DOHH2 (cell line): ENCODE data around the gene EPB42.

Experiments
- EZH2phosphoT487 ChIP-seq: fragments of 200-600 bp; sonication (generic); IDR thresholded peaks from 2 replicates; pipeline ENCODE4 v1.6.1; 2017; ENCODE audit warnings: borderline replicate concordance, mild to moderate bottlenecking, antibody characterized with exemption, low read length, moderate library complexity, mixed read lengths
- TF ChIP-seq, protein P1 (sequence below): fragments of 200-600 bp; sonication (generic); IDR thresholded peaks from one replicate; pipeline ENCODE4 v1.5.1; 2014; ENCODE audit warnings: antibody characterized with exemption, mild to moderate bottlenecking, low read depth, low read length; ENCODE audit not compliant: poor library complexity, severe bottlenecking

DNA sequence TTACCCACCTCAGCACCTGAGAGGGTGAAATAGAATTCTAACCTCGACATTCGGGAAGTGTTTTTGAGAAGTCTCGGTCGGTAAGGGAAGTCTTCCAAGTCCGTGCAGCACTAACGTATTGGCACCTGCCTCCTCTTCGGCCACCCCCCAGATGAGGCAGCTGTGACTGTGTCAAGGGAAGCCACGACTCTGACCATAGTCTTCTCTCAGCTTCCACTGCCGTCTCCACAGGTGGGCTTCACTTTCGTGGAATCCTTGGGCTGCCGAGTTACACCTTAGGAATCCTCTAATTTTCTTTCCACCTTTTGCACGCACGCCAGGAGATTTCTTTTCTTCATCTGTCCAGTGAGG, 34.8 kb downstream of the EPB42 start:
- TF ChIP-seq, protein P1, sequence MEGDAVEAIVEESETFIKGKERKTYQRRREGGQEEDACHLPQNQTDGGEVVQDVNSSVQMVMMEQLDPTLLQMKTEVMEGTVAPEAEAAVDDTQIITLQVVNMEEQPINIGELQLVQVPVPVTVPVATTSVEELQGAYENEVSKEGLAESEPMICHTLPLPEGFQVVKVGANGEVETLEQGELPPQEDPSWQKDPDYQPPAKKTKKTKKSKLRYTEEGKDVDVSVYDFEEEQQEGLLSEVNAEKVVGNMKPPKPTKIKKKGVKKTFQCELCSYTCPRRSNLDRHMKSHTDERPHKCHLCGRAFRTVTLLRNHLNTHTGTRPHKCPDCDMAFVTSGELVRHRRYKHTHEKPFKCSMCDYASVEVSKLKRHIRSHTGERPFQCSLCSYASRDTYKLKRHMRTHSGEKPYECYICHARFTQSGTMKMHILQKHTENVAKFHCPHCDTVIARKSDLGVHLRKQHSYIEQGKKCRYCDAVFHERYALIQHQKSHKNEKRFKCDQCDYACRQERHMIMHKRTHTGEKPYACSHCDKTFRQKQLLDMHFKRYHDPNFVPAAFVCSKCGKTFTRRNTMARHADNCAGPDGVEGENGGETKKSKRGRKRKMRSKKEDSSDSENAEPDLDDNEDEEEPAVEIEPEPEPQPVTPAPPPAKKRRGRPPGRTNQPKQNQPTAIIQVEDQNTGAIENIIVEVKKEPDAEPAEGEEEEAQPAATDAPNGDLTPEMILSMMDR = no peak
- no peak for TF ChIP-seq EZH2phosphoT487
